Bronchial epithelial cell (primary cell): ENCODE measurements around the gene RPS10. TPM values are rescaled to one million over a fixed set of nuclear protein-coding genes. Genes with fewer than 3 reads are reported as not detected.

Experiments used
- DNase-seq: peaks from one replicate; pipeline ENCODE4 v3.0.0-alpha.2; 2010; ENCODE audit warnings: low read depth
- FAIRE-seq: peaks from 2 replicates; lab custom pipeline; 2011; peaks lifted over from hg19 to GRCh38; lab: Jason Lieb, UNC
- H3K27me3 ChIP-seq: 2 replicates; pipeline ENCODE4 v1.5.1; 2011; ENCODE audit warnings: low read length; ENCODE audit not compliant: control insufficient read depth, insufficient read depth
- H3K36me3 ChIP-seq: 2 replicates; pipeline ENCODE4 v1.5.1; 2011; ENCODE audit warnings: low read length; ENCODE audit not compliant: control insufficient read depth, insufficient read depth
- H3K4me3 ChIP-seq: 2 replicates; pipeline ENCODE4 v1.5.1; 2011; ENCODE audit warnings: mild to moderate bottlenecking, low read depth, low read length, control low read depth
- total RNA-seq: library from RNA; depleted of rRNA; stranded (reverse); fragments of >200 nt; gene quantifications from 2 replicates; pipeline ENCODE4 v1.2.1, GENCODE V29; 2014
- TF ChIP-seq, protein P1 (sequence below): IDR thresholded peaks from 2 replicates; pipeline ENCODE4 v1.5.1; 2011; ENCODE audit warnings: mild to moderate bottlenecking, moderate library complexity, low read length, control low read depth, inconsistent platforms; ENCODE audit not compliant: insufficient read depth, severe bottlenecking

RPS10 gene
- total RNA-seq, 1 donor from 2014 or later = 3,887 TPM

GRCh38 chr6:34457742-34458735 lies 32.2 kb upstream of the RPS10 start:
- H3K4me3 ChIP-seq = no peak overlapping the region
- DNase-seq (no peak), FAIRE-seq (no peak)
- TF ChIP-seq, protein P1, sequence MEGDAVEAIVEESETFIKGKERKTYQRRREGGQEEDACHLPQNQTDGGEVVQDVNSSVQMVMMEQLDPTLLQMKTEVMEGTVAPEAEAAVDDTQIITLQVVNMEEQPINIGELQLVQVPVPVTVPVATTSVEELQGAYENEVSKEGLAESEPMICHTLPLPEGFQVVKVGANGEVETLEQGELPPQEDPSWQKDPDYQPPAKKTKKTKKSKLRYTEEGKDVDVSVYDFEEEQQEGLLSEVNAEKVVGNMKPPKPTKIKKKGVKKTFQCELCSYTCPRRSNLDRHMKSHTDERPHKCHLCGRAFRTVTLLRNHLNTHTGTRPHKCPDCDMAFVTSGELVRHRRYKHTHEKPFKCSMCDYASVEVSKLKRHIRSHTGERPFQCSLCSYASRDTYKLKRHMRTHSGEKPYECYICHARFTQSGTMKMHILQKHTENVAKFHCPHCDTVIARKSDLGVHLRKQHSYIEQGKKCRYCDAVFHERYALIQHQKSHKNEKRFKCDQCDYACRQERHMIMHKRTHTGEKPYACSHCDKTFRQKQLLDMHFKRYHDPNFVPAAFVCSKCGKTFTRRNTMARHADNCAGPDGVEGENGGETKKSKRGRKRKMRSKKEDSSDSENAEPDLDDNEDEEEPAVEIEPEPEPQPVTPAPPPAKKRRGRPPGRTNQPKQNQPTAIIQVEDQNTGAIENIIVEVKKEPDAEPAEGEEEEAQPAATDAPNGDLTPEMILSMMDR = no peak
- H3K27me3 ChIP-seq = no peaks in the 10 kb centered on the region
- H3K36me3 ChIP-seq = no peaks in the 10 kb centered on the region

- Histone ChIP-seq H3K27me3 (no peaks in the 10 kb centered on the region), H3K36me3 (no peaks in the 10 kb centered on the region), H3K4me3 (no peak overlapping the region)
- TF ChIP-seq, protein P1 = no peak
- no peak for FAIRE-seq
- no peak for DNase-seq
These were observed 31.5 kb upstream of the RPS10 start for GRCh38 chr6:34457382-34457741.

DNA sequence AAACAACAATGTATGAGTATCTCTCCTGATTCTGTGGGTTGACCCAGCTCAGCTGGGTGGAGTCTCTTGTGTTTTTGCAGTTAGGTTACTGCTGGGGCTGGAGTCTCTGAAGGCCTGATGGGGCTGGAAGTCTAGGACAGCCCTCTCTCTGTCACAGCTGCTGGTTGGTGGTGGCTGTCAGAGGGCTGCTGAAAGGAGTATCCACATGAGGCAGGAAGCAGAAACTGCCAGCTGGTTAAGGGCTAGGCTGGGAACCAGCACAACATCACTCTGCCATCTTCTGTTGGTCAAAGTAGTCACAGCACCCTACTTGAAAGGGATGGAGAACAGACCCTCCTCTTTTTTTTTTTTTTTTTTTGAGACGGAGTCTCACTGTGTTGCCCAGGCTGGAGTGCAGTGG lies 30.0 kb upstream of the RPS10 start:
- no peak for DNase-seq
- no peak overlapping the region for H3K4me3 ChIP-seq
- H3K36me3 ChIP-seq = no peaks in the 10 kb centered on the region
- FAIRE-seq = no peak
- H3K27me3 ChIP-seq = no peaks in the 10 kb centered on the region
- TF ChIP-seq, protein P1 = no peak

DNA sequence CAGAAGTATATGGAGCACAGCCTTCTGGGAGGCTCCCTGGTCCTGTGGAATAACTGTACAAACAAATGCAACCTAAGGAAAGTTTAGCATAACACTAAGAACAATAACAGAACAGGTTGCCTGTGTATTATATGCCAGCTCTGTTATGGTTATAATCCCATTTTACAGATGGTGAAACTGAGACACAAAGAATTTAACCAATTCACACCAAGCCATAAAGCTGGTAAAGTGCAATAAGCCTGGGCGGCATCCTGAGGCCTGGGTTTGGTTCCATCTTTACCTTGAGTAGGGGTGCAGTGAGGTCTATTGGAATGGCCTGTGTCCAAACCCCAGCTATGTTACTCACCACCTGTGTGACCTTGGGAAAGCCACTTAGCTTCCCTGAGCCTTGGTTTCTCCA lies 25.3 kb upstream of the RPS10 start:
- FAIRE-seq (no peak), DNase-seq (no peak)
- TF ChIP-seq, protein P1 = no peak
- Histone ChIP-seq H3K27me3 (no peaks in the 10 kb centered on the region), H3K4me3 (no peak overlapping the region), H3K36me3 (no peaks in the 10 kb centered on the region)

GRCh38 chr6:34447910-34448309 lies 22.0 kb upstream of the RPS10 start:
- DNase-seq (no peak), FAIRE-seq (no peak)
- H3K36me3 ChIP-seq = no peaks in the 10 kb centered on the region
- H3K27me3 ChIP-seq = no peaks in the 10 kb centered on the region
- TF ChIP-seq, protein P1 = no peak
- H3K4me3 ChIP-seq = no peak overlapping the region

DNA sequence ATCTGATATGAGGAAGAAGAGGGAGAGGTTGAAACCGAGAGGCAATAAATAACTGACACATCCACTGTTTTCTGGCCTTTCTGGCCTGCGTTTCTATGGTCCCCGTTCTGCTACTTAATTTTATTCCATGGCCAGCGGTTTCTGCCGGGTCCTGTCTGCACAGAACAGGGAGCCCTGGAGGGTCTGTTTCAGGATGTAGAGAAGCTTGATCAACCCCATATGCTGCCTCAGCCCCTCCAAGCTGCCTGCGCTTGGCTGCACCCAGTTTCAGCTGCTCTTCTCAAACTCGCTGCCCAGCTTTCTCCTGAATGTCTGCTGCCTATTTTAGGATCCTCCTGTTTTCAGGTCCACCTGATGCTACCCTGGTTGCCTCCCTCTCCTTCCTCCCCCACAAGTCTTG lies 21.5 kb upstream of the RPS10 start:
- Histone ChIP-seq H3K36me3 (no peaks in the 10 kb centered on the region), H3K27me3 (no peaks in the 10 kb centered on the region), H3K4me3 (no peak overlapping the region)
- FAIRE-seq (no peak), DNase-seq (no peak)
- TF ChIP-seq, protein P1 = no peak
